Measurements from ENCODE around the gene BCL2.

The BCL2 gene

DNA sequence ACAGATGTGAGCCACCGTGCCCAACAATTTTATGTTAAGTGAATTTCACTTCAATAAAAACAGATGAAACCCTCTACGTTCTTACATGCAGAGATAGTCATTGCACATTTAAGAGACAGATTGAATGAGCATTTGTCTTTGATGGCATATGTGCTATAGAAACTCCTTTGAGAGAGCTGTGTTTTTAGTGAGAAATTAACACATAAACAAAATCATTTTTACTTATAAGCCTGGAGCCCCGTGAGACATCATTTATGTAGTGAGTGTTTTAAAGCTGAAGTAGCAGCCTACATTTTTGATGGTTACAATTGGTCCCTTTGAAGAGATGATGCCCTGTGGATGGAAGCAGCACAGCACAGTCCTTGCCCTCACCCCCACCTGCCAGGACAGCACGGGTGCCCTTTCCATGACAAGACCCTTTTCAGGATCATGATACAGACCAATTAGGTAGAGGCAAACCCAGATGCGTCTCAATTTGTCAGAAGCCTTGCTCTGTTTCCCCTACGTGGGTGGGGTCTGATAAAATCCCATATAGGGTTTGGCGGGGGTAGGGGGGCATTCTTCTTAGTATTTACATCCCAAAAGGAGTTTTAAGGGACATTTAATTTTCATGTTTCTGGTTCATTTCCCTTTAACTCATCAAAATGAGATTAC is 237.1 kb downstream of the BCL2 start:
- DNase-seq: no peak

DNA sequence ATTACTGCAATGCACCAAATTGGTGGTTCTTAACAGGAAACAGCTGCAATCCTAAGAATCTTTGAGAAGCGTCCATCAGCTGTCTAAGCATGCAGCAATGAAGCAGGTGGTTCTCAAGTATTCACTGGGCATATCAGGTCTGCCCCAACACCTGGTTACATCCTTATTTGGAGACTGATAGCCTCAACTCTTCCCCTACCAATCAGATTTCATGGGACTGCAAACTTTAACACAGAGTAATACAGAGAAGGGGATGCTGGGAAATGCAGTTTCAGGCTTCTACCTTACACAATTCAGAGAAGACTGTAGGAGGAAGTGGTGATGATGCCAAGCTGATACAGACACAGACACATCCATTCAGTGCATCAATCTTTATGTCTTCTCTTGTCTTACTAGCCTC is 240.5 kb downstream of the BCL2 start:
- DNase-seq: peak; percentile 89

DNA sequence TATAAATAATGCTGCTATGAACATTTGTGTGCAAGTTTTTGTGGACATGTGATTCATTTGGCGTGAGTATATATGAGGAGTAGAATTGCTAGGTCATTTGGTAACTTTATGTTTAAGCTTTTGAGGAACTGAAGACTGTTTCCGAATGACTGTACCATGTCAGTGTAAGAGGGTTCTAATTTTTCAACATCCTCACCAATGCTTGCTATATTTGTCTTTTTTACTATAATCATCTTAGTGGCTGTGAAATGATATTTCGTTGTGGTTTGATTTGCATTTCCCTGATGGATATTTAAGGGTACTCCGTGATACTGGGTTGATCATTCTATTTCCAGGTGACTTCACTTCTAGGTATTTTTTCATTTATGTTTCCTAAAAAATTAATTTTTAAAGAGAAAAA is 241.1 kb downstream of the BCL2 start:
- DNase-seq: peak; percentile 98

DNA sequence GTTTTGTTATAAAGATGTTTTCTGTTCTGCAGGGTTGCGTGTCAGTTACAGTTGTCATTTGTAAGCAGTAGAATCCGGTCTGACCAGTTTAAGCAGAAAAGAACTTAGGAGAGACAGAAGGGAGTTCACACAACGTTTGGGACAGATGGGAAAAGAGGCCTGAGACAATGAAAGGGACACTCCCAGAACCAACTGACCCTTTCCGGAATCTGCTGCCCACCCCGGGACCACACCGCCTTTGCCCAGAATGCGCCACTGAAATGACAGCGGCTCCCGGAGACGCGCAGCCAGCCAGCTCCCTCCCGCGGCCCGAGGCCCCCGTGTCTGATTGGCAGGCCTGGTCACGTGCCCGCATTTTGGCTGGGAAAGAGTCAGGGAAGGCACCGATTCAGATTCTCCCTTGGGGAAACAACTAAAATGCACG is 244.6 kb downstream of the BCL2 start:
- peak; percentile 77 for DNase-seq

DNA sequence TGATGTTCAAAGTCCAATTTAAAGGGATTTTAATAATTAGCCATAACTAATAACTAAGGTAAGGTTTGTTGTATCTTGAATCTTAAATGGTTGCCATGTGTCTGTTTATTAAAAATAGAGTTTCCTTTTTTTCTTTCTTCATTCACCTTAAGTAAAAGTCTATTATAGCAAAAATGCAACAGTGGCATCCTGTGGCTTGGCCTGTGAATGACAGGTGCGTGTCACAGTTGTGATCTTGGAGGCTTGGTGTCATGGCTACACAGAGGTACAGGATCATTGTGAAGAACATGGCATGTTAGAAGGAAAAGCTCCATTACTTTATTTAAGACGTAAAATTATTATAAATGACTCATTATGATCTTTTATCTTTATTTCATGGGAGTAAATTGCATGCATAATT is 246.1 kb downstream of the BCL2 start:
- DNase-seq: peak; percentile 22

All from MV-4-11 (cell line).